ENCODE results near the gene SHKBP1. TPM values are rescaled to one million over a fixed set of nuclear protein-coding genes. Genes with fewer than 3 reads are reported as not detected.

Gene SHKBP1
- total RNA-seq, 5 donors from 2014 or later (not counting 1 experiment from before 2014, with no cell fraction given), result 117 to 153 (median 142) TPM

GRCh38 chr19:40610396-40611064, 33.9 kb downstream of the SHKBP1 start:
- Histone ChIP-seq H3K4me3 (ENCODE audit: control insufficient read depth in 1 of 2, extremely low read depth in 1 of 2, low read length in 1 of 2) (peak overlapping the region in 1 of 2 donors; percentile 58), H3K27me3 (replicated peaks in 1 of 2; ENCODE audit: control insufficient read depth in 2 of 2, extremely low read depth in 1 of 2, insufficient read depth in 2 of 2, low read length in 1 of 2) (no peaks in the 10 kb centered on the region), H3K4me1 (ENCODE audit: control insufficient read depth in 1 of 2, extremely low read depth in 1 of 2, insufficient read depth in 2 of 2, low read length in 2 of 2) (peaks cover 21 to 95% of the 10 kb centered on the region in 2 experiments), H3K36me3 (ENCODE audit: control insufficient read depth in 2 of 2, extremely low read depth in 1 of 2, insufficient read depth in 1 of 2, low read length in 1 of 2) (no peaks in the 10 kb centered on the region), H3K27ac (ENCODE audit: low read length) (peak overlapping the region; percentile 90), H3K9me3 (no peaks in the 10 kb centered on the region)
- peak in 34 of 35 experiments; percentile 52 to 86 (median 67) for DNase-seq
- CTCF ChIA-PET, result interaction anchor here in 1 of 2 donors (1.0 to 1.2 kb wide), 2 partner anchors 12 to 24 kb away, joined by 3 read pairs; no protein-coding TSS in a partner anchor
- H3K9me3 Mint-ChIP-seq, result no peaks in the 10 kb centered on the region
- H3K36me3 Mint-ChIP-seq, result no peaks in the 10 kb centered on the region
- peaks cover 59 to 82% (median 82%) of the 10 kb centered on the region in 3 donors for H3K4me1 Mint-ChIP-seq
- POLR2A ChIA-PET, result interaction anchor here in 1 of 2 donors (0.5 to 0.7 kb wide), 2 partner anchors 467 to 1100 kb away, joined by 3 to 5 read pairs; no protein-coding TSS in a partner anchor
- WGBS (ENCODE audit: insufficient coverage), result 18% methylated on average over 29 of the region's 29 CpGs
- no peaks in the 10 kb centered on the region for H3K27me3 Mint-ChIP-seq
- peak; percentile 28 to 53 (median 30) for ATAC-seq (replicated peaks in 1 of 4)
- peak overlapping the region; percentile 93 to 95 for H3K27ac Mint-ChIP-seq
- peak overlapping the region; percentile 75 to 85 (median 84) for H3K4me3 Mint-ChIP-seq

- Histone ChIP-seq H3K27ac (ENCODE audit: low read length) (peak overlapping the region; percentile 90), H3K36me3 (ENCODE audit: control insufficient read depth in 2 of 2, extremely low read depth in 1 of 2, insufficient read depth in 1 of 2, low read length in 1 of 2) (no peaks in the 10 kb centered on the region), H3K4me1 (ENCODE audit: control insufficient read depth in 1 of 2, extremely low read depth in 1 of 2, insufficient read depth in 2 of 2, low read length in 2 of 2) (peaks cover 15 to 89% of the 10 kb centered on the region in 2 experiments), H3K4me3 (ENCODE audit: control insufficient read depth in 1 of 2, extremely low read depth in 1 of 2, low read length in 1 of 2) (peak overlapping the region in 1 of 2 donors; percentile 58), H3K27me3 (replicated peaks in 1 of 2; ENCODE audit: control insufficient read depth in 2 of 2, extremely low read depth in 1 of 2, insufficient read depth in 2 of 2, low read length in 1 of 2) (no peaks in the 10 kb centered on the region), H3K9me3 (no peaks in the 10 kb centered on the region)
- Mint-ChIP-seq H3K9me3 (no peaks in the 10 kb centered on the region), H3K4me3 (peak overlapping the region; percentile 75 to 85 (median 84)), H3K36me3 (no peaks in the 10 kb centered on the region), H3K27ac (peak overlapping the region; percentile 93 to 95), H3K27me3 (no peaks in the 10 kb centered on the region), H3K4me1 (peaks cover 58 to 83% (median 81%) of the 10 kb centered on the region in 3 donors)
- ChIA-PET POLR2A (interaction anchor here in 1 of 2 donors (0.5 kb wide), 1 partner anchor 468 kb away, joined by 5 read pairs; no protein-coding TSS in a partner anchor), CTCF (no interaction called here)
- DNase-seq, result peak in 5 of 35 experiments; percentile 12 to 43 (median 30)
- WGBS (ENCODE audit: insufficient coverage), result 77% methylated on average over 9 of the region's 15 CpGs
- ATAC-seq (replicated peaks in 1 of 4), result no peak
Observed at GRCh38 chr19:40611096-40611495, 34.4 kb downstream of the SHKBP1 start.

GRCh38 chr19:40611900-40612698, 35.4 kb downstream of the SHKBP1 start:
- H3K4me3 Mint-ChIP-seq, result peak overlapping the region; percentile 85 to 93 (median 91)
- H3K4me1 ChIP-seq (ENCODE audit: control insufficient read depth in 1 of 2, extremely low read depth in 1 of 2, insufficient read depth in 2 of 2, low read length in 2 of 2), result peaks cover 13 to 80% of the 10 kb centered on the region in 2 experiments
- CTCF ChIA-PET, result no interaction called here
- WGBS (ENCODE audit: insufficient coverage), result 84% methylated on average over 6 of the region's 10 CpGs
- H3K27ac Mint-ChIP-seq, result peak overlapping the region; percentile 93 to 95
- H3K27me3 ChIP-seq (replicated peaks in 1 of 2; ENCODE audit: control insufficient read depth in 2 of 2, extremely low read depth in 1 of 2, insufficient read depth in 2 of 2, low read length in 1 of 2), result no peaks in the 10 kb centered on the region
- no peaks in the 10 kb centered on the region for H3K9me3 ChIP-seq
- DNase-seq, result no peak
- H3K27me3 Mint-ChIP-seq, result no peaks in the 10 kb centered on the region
- H3K36me3 ChIP-seq (ENCODE audit: control insufficient read depth in 2 of 2, extremely low read depth in 1 of 2, insufficient read depth in 1 of 2, low read length in 1 of 2), result no peaks in the 10 kb centered on the region
- H3K27ac ChIP-seq (ENCODE audit: low read length), result peak overlapping the region; percentile 90
- no peaks in the 10 kb centered on the region for H3K9me3 Mint-ChIP-seq
- H3K4me1 Mint-ChIP-seq, result peaks cover 55 to 77% (median 75%) of the 10 kb centered on the region in 3 donors
- no peak for ATAC-seq (replicated peaks in 1 of 4)
- H3K36me3 Mint-ChIP-seq, result no peaks in the 10 kb centered on the region
- no peak overlapping the region for H3K4me3 ChIP-seq (ENCODE audit: control insufficient read depth in 1 of 2, extremely low read depth in 1 of 2, low read length in 1 of 2)
- POLR2A ChIA-PET, result no interaction called here

GRCh38 chr19:40612831-40613689, 36.4 kb downstream of the SHKBP1 start:
- ChIA-PET POLR2A (no interaction called here), CTCF (interaction anchor here in 1 of 2 donors (0.6 kb wide), 2 partner anchors 12 to 14 kb away, joined by 3 read pairs; no protein-coding TSS in a partner anchor)
- no peaks in the 10 kb centered on the region for H3K36me3 Mint-ChIP-seq
- peaks cover 13 to 72% of the 10 kb centered on the region in 2 experiments for H3K4me1 ChIP-seq (ENCODE audit: control insufficient read depth in 1 of 2, extremely low read depth in 1 of 2, insufficient read depth in 2 of 2, low read length in 2 of 2)
- peak overlapping the region; percentile 85 to 93 (median 91) for H3K4me3 Mint-ChIP-seq
- H3K27ac ChIP-seq (ENCODE audit: low read length), result peak overlapping the region; percentile 70
- no peaks in the 10 kb centered on the region for H3K9me3 Mint-ChIP-seq
- no peaks in the 10 kb centered on the region for H3K9me3 ChIP-seq
- no peaks in the 10 kb centered on the region for H3K36me3 ChIP-seq (ENCODE audit: control insufficient read depth in 2 of 2, extremely low read depth in 1 of 2, insufficient read depth in 1 of 2, low read length in 1 of 2)
- 30% methylated on average over 47 of the region's 50 CpGs for WGBS (ENCODE audit: insufficient coverage)
- peak overlapping the region; percentile 93 to 95 for H3K27ac Mint-ChIP-seq
- DNase-seq (peak in 33 of 35 experiments; percentile 30 to 79 (median 56)), ATAC-seq (replicated peaks in 1 of 4) (peak in 1 of 4 experiments; percentile 6)
- no peaks in the 10 kb centered on the region for H3K27me3 ChIP-seq (replicated peaks in 1 of 2; ENCODE audit: control insufficient read depth in 2 of 2, extremely low read depth in 1 of 2, insufficient read depth in 2 of 2, low read length in 1 of 2)
- peaks cover 49 to 69% (median 68%) of the 10 kb centered on the region in 3 donors for H3K4me1 Mint-ChIP-seq
- peak overlapping the region; percentile 67 to 83 for H3K4me3 ChIP-seq (ENCODE audit: control insufficient read depth in 1 of 2, extremely low read depth in 1 of 2, low read length in 1 of 2)
- no peaks in the 10 kb centered on the region for H3K27me3 Mint-ChIP-seq

- Mint-ChIP-seq H3K36me3 (no peaks in the 10 kb centered on the region), H3K9me3 (no peaks in the 10 kb centered on the region), H3K27me3 (no peaks in the 10 kb centered on the region), H3K4me3 (peak overlapping the region; percentile 85 to 93 (median 91)), H3K27ac (peak overlapping the region; percentile 93 to 95), H3K4me1 (peaks cover 45 to 63% (median 62%) of the 10 kb centered on the region in 3 donors)
- DNase-seq (peak; percentile 67 to 89 (median 81)), ATAC-seq (replicated peaks in 1 of 4) (peak; percentile 66 to 77 (median 72))
- peak overlapping the region; percentile 67 to 83 for H3K4me3 ChIP-seq (ENCODE audit: control insufficient read depth in 1 of 2, extremely low read depth in 1 of 2, low read length in 1 of 2)
- H3K27me3 ChIP-seq (replicated peaks in 1 of 2; ENCODE audit: control insufficient read depth in 2 of 2, extremely low read depth in 1 of 2, insufficient read depth in 2 of 2, low read length in 1 of 2), result no peaks in the 10 kb centered on the region
- peak overlapping the region; percentile 70 for H3K27ac ChIP-seq (ENCODE audit: low read length)
- peaks cover 11 to 63% of the 10 kb centered on the region in 2 experiments for H3K4me1 ChIP-seq (ENCODE audit: control insufficient read depth in 1 of 2, extremely low read depth in 1 of 2, insufficient read depth in 2 of 2, low read length in 2 of 2)
- CTCF ChIA-PET, result interaction anchor here in 1 of 2 donors (0.6 kb wide), 2 partner anchors 11 to 15 kb away, joined by 3 read pairs; no protein-coding TSS in a partner anchor
- POLR2A ChIA-PET, result no interaction called here
- peaks cover 0 to under 1% of the 10 kb centered on the region in 2 donors for H3K36me3 ChIP-seq (ENCODE audit: control insufficient read depth in 2 of 2, extremely low read depth in 1 of 2, insufficient read depth in 1 of 2, low read length in 1 of 2)
- no peaks in the 10 kb centered on the region for H3K9me3 ChIP-seq
- WGBS (ENCODE audit: insufficient coverage), result 1% methylated on average over 51 of the region's 67 CpGs
Observed at GRCh38 chr19:40613690-40614621, 37.3 kb downstream of the SHKBP1 start.

Data from T-cell (primary cell).